GM18861 (cell line): ENCODE data around the gene ARHGAP21.
"Not testable (repeated sequence)": the region's sequence is repeated elsewhere in the genome, so short reads cannot be mapped to it uniquely, and the experiment has no call there.

Source experiments
- ATAC-seq: cut with Tn5 transposase; IDR thresholded peaks from one replicate; pipeline ENCODE4 v1.9.1; 2021; ENCODE audit not compliant: unreplicated experiment

Gene ARHGAP21

DNA sequence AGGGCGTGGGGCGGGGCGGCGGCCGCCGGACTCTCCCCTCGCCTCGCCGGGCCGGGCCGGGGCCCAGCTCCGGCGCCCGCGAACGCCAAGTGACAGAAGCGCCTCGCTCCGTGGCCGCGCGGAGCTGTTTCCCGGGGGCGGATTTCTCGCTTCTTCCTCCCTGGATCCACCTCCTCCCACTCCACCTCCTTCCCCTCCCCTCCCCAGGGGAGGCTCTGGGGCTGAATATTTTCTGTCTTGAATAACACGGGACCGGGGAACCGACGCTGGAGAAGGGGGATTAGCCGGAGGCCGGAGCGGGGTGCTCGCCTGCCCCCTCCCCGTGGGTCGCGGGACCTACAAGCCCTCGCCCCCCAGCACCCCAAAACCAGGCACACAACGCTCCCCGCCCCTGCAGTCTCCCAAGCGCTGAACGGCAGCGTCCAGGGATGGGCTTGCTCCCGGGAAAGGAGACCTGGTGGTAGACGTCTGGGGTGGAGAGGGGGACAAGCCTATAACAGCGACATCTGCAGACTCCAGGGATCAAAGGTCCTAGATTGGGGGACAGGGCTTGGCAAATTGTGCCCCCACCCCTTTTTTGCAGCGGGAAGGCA lies at the start of gene ARHGAP21:
Gene ARHGAP21, minus strand, starts transcription at position 100 of the 593 bp plus-strand sequence. CDS start 1,988 bp downstream, outside the sequence.
- ATAC-seq, result peak; percentile 0

DNA sequence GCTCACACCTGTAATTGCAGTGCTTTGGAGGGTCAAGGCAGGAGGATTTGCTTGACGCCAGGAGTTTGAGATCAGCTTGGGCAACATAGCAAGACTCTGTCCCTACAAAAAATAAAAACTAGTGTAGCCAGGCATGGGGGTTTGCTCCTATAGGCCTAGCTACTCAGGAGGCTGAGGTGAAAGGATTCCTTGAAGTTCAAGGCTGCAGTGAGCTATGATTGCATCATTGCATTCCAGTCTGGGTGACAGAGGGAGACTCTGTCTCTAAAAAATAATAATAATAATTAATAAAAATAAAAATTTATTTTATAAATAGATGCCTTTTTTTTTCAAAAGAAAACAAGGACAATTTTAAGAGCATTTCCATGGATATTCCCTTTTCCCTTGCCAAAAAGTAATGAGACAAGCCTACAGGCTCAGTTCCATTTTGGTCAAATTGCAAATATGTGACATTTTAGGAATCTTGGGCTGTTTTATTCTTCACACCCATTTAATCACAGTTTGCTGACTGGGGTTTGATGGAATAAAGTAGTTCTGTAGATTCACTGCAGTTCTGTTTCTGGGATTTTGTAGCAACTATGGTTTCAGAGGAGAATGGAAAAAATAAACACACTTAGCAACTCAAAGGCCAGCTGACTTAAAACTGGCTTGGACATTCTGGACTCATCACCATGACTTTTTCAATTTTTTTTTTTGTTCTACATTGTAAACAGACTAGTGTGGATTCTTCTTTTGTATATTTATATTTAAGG lies 48.4 kb upstream of the ARHGAP21 start:
- ATAC-seq, result no peak

DNA sequence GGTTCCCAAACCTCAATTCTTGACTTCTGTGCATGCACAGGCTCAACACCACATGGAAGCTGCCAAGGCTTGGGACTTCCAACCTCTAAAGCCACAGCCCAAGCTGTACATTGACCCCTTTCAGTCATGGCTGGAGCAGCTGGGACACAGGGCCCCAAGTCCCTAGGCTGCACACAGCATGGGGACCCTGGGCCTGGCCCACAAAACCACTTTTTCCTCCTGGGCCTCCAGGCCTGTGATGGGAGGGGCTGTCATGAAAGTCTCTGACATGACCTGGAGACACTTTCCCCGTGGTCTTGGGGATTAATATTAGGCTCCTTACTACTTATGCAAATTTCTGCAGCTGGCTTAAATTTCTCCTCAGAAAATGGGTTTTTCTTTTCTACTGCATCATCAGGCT lies 41.3 kb upstream of the ARHGAP21 start:
- ATAC-seq, result not testable (repeated sequence)

DNA sequence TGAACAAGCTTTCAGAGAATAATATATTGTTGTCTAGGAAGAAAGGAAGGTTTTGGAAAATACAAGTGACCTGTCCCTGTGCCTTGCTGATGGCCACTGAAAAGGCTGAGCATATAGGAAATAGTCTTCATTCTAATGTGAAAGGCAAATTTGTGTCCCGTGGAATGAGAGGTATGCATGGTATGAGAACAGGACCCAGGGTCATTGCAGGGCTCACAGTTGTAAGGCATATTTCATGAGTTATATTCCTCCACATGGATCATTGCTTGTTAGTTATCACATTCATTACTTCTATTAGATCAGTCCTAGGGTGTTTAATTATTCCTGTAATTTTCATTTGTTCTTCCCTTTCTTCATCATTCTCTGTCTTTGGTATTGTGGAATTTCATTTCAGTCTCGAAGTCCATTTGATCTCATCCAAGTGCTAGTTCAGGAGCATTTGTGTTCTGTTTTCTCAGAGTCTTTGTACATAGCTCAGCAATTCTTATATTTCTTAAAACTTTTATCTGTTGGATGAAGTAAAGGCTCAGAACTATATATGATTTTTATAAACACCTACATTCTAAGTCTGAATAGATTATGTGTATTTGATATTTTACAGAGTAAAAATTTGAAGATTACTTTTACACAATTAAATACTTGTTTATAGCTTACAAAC lies 39.4 kb upstream of the ARHGAP21 start:
- ATAC-seq, result no peak

DNA sequence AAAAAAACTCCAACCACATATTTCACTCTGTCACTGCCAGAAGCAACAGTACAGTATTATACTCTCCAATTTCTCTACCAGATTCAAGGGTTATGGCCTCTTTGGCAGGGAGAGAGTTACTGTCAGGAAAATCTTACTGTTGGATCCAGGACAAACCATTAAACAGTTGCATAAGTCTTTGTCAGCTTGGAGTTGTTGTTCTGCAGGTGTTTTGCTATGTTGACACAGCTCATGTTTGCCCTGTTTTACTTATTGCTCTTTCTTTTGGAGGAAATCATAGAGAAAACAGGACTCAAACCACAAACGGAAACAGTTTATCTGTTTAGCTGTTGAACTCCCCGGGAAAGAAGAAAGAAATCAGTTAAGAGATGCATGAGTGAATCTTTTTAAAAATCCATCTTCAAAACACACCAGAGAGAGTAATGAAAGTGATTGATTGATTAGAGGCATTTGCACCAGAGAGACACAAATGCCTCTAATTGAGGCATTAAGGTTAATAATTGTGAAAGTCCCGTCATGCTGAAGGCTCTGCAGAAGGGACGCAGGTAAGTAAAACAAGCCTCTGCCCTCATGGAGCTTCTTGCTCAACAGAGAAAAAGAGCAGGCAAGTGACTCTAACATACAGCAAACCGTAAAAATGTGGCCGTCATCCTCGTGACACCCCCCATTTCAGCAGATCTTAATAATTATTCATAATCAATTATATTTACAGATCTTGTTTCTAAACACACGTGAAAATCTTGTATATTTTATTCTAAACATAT lies 38.7 kb upstream of the ARHGAP21 start:
- no peak for ATAC-seq

DNA sequence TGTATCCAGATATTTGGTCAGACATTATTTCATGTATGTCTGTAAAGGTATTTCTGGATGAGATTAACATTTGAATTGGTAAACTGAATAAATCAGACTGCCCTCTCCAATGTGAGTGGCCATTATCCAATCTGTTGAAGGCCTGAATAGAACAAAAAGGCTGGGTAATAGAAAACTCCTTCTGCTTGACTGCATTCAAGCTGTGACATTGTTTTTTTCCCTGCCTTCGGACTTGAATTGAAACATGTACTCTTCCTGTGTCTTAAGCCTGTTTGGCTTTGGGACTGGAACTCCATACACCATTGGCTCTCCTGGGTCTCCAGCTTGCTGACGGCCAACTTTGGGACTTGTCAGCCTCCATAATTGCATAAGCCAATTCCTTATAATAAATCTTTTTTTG lies 36.0 kb upstream of the ARHGAP21 start:
- ATAC-seq, result no peak

DNA sequence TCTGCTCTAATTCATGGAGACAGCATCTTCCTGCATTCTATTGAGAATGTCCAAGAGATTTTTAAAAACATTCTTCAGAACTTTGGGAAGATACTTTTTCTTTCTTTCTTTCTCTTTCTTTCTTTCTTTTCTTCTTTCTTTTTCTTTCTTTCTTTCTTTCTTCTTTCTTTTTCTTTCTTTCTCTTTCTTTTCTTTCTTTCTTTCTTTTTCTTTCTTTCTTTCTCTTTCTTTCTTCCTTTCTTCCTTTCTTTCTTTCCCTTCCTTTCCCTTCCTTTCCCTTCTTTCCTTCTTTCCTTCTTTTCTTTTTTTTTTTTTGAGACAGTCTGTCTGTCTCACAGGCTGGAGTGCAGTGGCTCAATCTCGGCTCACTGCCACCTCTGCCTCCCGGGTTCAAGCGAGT lies 34.6 kb upstream of the ARHGAP21 start:
- not testable (repeated sequence) for ATAC-seq

DNA sequence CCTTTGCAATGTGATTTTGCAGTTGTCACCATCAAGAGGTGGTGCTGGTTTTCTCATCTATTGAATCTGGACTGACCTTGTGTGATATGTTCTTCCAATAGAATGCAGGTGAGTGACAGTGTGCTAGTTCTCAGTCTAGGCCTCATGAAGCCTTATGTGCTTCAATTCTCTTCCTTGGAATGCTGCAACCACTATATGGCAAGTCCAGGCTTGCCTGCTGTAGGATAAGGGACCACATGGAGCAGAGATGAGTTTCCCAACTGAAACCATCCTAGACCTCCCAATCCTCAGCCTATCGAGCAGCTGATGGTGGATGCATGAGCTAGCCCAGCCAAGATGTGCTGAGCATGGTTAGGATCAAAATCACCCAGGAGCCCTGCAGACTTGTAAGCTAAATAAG lies 32.6 kb upstream of the ARHGAP21 start:
- ATAC-seq, result no peak

DNA sequence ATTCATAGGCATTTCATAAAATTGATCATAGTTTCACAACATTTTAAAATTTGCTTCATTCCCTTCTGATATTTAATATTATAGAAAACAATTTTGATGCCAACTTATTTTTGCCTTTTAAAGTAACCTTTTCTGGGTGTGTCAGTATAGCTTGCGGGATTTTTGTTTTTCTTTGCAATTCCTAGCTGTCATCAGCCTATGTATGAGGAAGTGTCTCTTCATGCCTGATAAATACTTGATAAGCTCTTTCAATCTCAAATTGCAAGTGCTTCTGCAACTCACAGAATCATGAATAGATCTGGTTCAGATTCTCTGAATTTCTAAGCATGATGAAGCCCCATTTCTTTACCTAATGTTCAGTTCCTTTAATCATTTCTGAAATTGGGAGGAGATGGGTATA lies 28.0 kb upstream of the ARHGAP21 start:
- ATAC-seq, result no peak

DNA sequence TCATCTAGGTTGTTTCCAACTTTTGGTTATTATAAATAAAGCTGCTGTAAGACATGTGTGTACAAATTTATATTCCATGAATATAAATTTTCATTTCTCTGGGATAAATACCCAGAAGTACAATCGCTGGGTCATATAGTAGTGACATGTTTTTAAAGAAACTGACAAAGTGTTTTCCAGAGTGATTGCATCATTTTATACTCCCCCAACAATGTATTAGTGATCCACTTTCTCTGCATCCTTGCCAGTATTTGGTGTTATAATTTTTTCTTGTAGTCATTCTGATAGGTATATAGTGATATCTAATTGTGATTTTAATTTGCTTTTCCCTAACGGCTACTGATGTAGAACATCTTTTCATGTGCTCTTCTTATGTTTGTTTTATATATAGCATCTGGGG lies 27.0 kb upstream of the ARHGAP21 start:
- no peak for ATAC-seq

DNA sequence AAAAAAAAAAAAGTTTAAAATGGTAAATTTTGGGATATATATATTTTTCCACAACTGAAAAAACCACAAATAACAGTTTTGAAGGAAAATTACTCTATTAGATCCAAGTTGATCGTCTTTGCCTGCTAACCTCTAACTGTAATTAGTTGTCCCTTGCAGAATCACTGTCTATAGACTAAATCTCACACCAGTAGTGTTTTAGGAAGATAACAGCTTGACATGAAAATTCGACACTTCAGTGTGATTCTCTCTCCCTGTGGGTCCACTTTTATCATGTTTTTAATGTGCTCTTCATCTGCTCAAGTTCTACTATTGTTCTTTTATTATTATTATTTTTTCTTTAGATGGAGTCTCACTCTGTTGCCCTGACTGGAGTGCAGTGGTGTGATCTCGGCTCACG lies 24.5 kb upstream of the ARHGAP21 start:
- no peak for ATAC-seq

DNA sequence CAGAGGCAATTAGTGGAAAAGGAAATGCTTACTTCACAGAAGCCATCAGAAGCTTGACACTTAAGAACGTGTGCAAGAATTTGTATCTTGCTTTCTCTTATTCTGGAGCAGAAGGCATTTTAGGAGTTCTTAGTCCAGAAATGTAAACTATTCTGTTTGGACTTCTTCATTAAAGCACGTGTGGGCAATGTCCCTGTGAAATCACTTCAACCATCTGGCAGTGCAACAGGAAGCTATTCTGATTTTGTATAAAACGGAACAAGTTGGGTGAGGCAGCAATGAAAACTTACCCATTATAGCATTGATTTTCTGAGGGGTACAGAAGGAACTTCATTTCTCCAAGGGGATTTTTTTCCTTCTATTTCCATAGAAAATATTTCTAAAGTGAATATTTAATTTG lies 21.3 kb upstream of the ARHGAP21 start:
- no peak for ATAC-seq

DNA sequence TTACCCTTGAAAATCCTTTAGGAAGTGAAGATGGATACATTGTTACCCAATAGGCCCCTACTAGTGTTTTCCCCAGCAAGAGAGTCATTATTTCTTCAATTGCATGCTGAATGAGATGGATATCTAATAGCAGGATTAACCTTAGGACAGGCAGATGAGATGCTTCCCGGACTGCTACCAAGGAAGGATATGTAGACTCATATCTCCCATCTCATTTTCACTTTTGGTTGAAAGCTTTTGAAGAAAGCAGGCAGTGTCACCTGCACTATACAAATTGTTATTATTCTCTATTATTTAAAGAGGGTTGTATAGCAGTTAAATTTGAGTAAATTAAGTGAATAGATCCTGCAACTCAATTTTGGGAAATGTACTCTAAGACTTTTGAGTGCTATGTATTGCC lies 17.0 kb upstream of the ARHGAP21 start:
- no peak for ATAC-seq

DNA sequence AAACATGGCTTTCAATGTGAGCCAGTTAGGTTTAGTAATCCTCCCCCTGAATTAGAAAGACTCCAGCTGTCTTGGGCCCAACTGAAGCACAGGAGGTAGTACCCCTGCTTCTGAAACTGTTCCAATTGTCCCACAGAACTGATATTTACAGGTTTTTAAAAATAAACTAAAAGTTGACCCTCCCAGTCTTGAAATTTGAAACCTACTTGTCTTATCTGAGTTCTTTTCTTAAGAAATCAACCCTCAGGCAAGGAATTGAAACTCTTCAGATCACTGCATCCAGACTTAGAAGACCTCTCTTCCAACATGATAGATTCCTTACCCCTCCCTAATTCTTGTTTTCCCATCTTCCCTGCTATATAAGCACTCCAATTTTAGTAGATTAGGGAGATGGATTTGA lies 13.3 kb upstream of the ARHGAP21 start:
- ATAC-seq, result no peak

DNA sequence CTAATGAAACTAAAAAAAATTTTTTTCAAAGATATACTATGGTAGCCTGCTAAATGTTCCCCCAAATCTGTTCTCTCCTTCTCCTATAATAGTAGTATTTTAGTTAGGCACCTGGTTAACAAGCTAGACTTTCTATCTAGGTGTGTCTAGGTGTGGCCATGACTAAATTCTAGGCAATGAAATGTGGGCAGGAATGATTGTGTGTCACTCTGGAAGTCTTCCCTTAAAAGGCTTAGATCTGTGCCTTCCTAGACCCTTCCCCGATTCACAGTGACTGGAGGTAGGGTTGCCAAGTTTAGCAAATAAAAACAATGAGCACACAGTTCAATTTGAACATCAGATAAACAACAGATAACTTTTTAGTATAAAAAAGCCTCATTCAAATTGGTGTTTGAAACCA lies 8.3 kb upstream of the ARHGAP21 start:
- no peak for ATAC-seq

DNA sequence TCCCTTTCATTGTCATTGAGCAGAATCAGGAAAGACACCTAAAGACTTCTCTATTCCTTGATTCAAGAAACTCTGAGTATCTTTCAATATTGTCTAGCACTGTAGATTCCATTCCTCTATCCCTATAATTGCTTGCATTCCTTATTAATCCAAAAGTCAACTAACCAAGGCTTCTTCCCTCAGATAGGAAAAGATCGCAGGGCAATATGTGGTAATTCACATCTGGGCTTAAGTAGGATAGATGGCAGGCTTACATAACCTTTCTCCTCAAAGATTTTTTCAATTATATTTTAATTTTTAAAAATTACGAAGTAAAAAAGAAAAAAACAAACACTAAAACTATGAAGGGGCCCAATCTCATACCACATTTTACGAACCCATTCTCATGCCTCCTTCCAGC lies 7.1 kb upstream of the ARHGAP21 start:
- ATAC-seq, result no peak

DNA sequence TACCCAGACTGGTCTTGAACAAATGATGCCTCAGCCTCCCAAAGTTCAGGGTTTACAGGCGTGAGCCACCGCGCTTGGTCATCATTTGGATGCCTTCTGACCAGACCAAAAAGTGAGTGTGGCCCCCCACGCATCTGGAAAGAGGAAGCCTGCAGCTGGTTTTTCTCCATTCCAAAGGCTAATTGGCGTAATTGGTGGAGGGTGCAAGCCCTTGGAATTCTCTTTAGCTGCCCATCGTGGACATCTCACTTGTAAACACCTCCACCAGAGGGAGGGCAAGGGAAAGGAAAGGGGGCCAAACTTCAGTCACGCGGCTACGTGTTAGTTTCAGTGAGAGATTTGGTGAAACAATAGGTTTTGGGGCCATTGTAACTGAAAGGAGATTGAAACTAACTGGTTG lies 4.1 kb upstream of the ARHGAP21 start:
- no peak for ATAC-seq

DNA sequence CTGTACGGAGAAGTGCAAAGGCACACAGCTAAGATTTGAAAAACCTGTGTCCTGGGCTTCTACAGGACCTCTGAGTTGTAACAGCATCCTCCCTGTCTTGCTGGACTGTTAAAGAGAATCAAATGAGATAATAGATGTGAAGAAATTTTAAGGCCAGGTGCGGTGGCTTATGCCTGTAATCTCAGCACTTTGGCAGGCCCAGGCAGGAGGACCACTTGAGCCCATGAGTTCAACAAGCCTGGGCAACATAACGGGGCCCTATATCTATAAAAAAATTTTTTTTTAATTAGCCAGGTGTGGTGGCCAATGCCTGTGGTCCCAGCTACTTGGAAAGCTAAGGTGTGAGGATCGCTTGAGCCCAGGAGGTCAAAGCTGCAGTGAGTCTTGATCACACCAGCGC lies 2.9 kb upstream of the ARHGAP21 start:
- ATAC-seq, result no peak

DNA sequence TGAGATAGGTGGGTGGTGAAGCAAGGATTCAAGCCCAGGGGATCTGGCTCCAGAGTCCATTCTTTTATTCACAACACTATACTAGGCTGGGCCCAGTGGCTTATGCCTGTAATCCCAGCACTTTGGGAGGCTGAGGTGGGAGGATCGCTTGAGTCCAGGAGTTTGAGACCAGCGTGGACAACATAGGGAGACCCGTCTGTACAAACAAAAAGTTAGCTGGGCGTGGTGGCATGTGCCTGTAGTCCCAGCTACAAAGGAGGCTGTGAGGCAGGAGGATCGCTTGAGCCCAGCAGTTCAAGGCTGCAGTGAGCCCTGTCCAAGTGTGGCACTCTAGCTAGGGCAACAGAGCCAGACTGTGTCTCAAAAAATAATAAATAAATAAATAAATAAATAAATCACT lies 2.3 kb upstream of the ARHGAP21 start:
- ATAC-seq, result not testable (repeated sequence)

DNA sequence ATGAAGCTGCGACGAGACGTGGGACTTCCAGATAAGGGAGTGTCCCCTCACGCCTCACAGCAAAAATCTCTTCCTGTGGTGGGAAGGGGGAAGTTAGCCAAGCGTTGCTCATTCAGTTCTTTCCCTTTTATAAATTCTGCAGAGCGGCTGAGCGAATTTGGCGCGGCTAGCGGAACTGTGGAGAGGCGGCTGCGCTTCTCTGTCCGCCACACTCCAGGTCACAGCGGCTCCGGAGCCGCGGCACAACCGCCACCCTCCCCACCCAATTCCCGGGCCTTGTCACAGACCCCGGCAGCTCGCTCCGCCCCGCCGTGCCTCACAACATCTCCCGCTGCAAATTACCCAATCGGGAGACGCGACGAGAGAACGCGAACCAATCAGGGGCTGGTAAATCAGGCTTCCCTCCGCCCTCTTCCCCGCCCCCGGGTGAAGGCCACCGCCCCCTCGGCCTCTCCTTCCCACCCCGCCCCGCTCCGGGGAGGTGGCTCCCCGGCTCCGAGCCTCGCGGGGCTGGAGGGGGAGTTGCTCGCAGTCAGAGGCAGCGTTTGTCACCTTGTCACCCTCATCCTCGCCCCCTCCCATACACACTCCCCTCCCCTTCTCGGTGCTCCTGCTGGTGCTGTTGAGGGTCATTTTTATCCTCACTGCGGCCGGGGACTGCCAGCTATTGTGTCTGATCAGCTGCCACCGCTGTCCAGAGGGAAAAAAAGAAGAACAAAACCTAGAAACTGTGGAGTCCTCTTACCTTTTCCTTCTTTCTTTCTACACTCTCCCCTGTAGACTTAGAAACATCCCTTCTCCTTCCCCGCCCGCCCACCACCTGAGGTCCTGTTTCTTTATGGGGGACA lies 918 bp upstream of the ARHGAP21 start:
- ATAC-seq, result peak; percentile 83

DNA sequence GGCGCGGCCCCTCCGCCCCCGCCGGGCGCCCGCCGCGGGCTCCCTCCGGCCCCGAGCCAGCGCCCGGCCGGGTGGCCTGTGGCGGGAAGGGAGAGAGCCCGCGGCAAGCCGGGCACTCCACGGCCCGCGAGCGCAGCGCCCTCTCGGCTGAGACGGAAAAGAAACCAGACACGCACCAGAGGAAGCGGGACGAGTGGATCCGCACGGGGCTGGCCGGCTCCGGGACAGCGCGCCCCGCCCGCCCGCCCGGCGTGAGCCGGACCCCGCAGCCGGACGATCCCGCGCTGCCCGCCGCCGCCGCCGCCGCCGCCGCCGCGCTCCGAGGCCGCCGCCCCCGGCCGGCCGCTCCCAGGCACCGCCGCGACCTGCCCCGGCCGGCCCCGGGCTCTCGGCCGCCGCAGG lies 300 bp downstream of the ARHGAP21 start:
- ATAC-seq, result peak; percentile 21
